K562 (cell line): ENCODE measurements around the gene MYLK4. TPM values are rescaled to one million over a fixed set of nuclear protein-coding genes. Genes with fewer than 3 reads are reported as not detected.

Experiments used
- ATAC-seq: fragments of 200-7000 bp; cut with Tn5 transposase; 3 replicates; pipeline ENCODE4 v1.9.1; 2020; ENCODE audit warnings: moderate library complexity
- BruUV-seq: library from RNA; stranded (reverse); fragments of 400-500 nt; replicated peaks from 2 replicates; lab custom pipeline; 2021; lab: Mats Ljungman, UMichigan
- CTCF ChIA-PET: fragments of 300-600 bp; formaldehyde crosslinking; extraction: SDS; loops from one replicate; lab custom pipeline; 2021; ENCODE audit warnings: low intra/inter-chr PET ratio; lab: Yijun Ruan, JAX
- POLR2A ChIA-PET: fragments of 300-600, 350-650 bp; sonication (Branson Sonifier 250); formaldehyde crosslinking; extraction: SDS; loops from one replicate; lab custom pipeline; 2021; ENCODE audit warnings: antibody characterized with exemption, inconsistent platforms; lab: Yijun Ruan, JAX
- DNase-seq, 4 experiments: peaks; one replicate each; pipeline versions ENCODE4 v3.0.0 to v3.0.0-alpha.2; 2011 to 2018; ENCODE audit warnings: low spot score in 3 of 4, mixed read lengths in 3 of 4; ENCODE audit errors: extremely low read depth in 1 of 4
- FAIRE-seq: peaks from 2 replicates; lab custom pipeline; 2011; peaks lifted over from hg19 to GRCh38; lab: Jason Lieb, UNC
- H2AFZ ChIP-seq: 2 replicates; pipeline ENCODE4 v1.6.0; 2011; ENCODE audit warnings: low read depth, low read length, control low read depth, inconsistent platforms
- H3K27ac ChIP-seq: fragments of 200-600 bp; 3 replicates; pipeline ENCODE4 v1.8.0; 2011; ENCODE audit warnings: low read depth, mild to moderate bottlenecking, control low read depth, inconsistent platforms, low read length, moderate library complexity, mixed read lengths; ENCODE audit errors: extremely low read depth
- H3K27me3 ChIP-seq, 2 experiments: fragments of 300-600 bp in 1 of 2; 2 replicates in 1 of 2; 3 replicates in 1 of 2; pipeline versions ENCODE4 v1.6.0 to v1.8.0; 2011; ENCODE audit warnings: inconsistent platforms in 2 of 2, low read length in 2 of 2, mild to moderate bottlenecking in 1 of 2, mixed read lengths in 1 of 2, moderate library complexity in 1 of 2; ENCODE audit not compliant: control insufficient read depth in 2 of 2, insufficient read depth in 2 of 2
- H3K36me3 ChIP-seq: fragments of 300-600 bp; 3 replicates; pipeline ENCODE4 v1.8.0; 2011; ENCODE audit warnings: mild to moderate bottlenecking, low read length, inconsistent platforms; ENCODE audit not compliant: control insufficient read depth, insufficient read depth
- H3K4me1 ChIP-seq, 2 experiments: fragments of 200-600 bp in 1 of 2; replicated peaks in 1 of 2; 2 replicates in 1 of 2; 3 replicates in 1 of 2; pipeline versions ENCODE4 v1.5.1 to v1.8.0; 2011; ENCODE audit warnings: inconsistent platforms in 2 of 2, low read length in 2 of 2, mild to moderate bottlenecking in 1 of 2, mixed read lengths in 1 of 2, moderate library complexity in 1 of 2; ENCODE audit not compliant: control insufficient read depth in 2 of 2, insufficient read depth in 2 of 2
- H3K4me2 ChIP-seq: 2 replicates; pipeline ENCODE4 v1.6.1; 2011; ENCODE audit warnings: low read length, control low read depth, inconsistent platforms, mixed read lengths; ENCODE audit not compliant: insufficient read depth
- H3K4me3 ChIP-seq: fragments of 200-600 bp; sonication (generic), shearing (Covaris generic); 2 replicates; pipeline ENCODE4 v1.5.1; 2016; ENCODE audit warnings: control low read depth, inconsistent platforms
- H3K79me2 ChIP-seq: fragments of 200-600 bp; 3 replicates; pipeline ENCODE4 v1.8.0; 2011; ENCODE audit warnings: low read length, inconsistent platforms; ENCODE audit not compliant: control insufficient read depth, insufficient read depth
- H3K9ac ChIP-seq, 2 experiments: 2 replicates each; pipeline versions ENCODE4 v1.6.0 to v1.6.1; 2011; ENCODE audit warnings: low read depth in 2 of 2, low read length in 2 of 2, control low read depth in 1 of 2, inconsistent platforms in 1 of 2, mild to moderate bottlenecking in 1 of 2, mixed read lengths in 1 of 2; ENCODE audit not compliant: insufficient read depth in 1 of 2
- H3K9me1 ChIP-seq: one replicate; pipeline ENCODE4 v1.6.0; 2011; ENCODE audit warnings: inconsistent platforms, mild to moderate bottlenecking, low read length, moderate library complexity; ENCODE audit not compliant: control insufficient read depth, insufficient read depth
- H3K9me3 ChIP-seq: replicated peaks from 2 replicates; pipeline ENCODE4 v1.5.1; 2011; ENCODE audit warnings: low read depth, low read length, inconsistent platforms; ENCODE audit not compliant: control insufficient read depth, insufficient read depth
- H4K20me1 ChIP-seq: replicated peaks from 2 replicates; pipeline ENCODE4 v1.6.1; 2011; ENCODE audit warnings: low read length, inconsistent platforms, mixed read lengths; ENCODE audit not compliant: control insufficient read depth, insufficient read depth
- CREB1 ChIP-seq, 2 experiments: sonication (generic) in 1 of 2; formaldehyde crosslinking in 1 of 2; IDR thresholded peaks; 2 replicates each; pipeline versions ENCODE4 v1.6.1 to v1.8.0; 2012 to 2022; ENCODE audit warnings: inconsistent platforms in 1 of 2, mild to moderate bottlenecking in 1 of 2, missing genetic modification reagents in 1 of 2, moderate library complexity in 1 of 2
- CREM ChIP-seq: IDR thresholded peaks from 2 replicates; pipeline ENCODE4 v1.6.1; 2014; ENCODE audit warnings: antibody characterized with exemption, low read depth
- XRCC5 ChIP-seq: fragments of 200-400 bp; formaldehyde crosslinking; IDR thresholded peaks from 2 replicates; pipeline ENCODE4 v1.6.1; 2017; ENCODE audit warnings: low read depth, mild to moderate bottlenecking, low read length
- ZSCAN32 ChIP-seq: fragments of 450-650 bp; formaldehyde crosslinking; IDR thresholded peaks from 2 replicates; pipeline ENCODE4 v1.4.0; 2020; ENCODE audit warnings: mild to moderate bottlenecking, moderate library complexity
- WGBS: fragments of 100-300 bp; shearing (Covaris generic); methylation state at CpG from one replicate; pipeline ENCODE4 v1.1.6; 2016; ENCODE audit warnings: low coverage, mixed read lengths; ENCODE audit not compliant: insufficient coverage; ENCODE audit errors: missing lambda C conversion rate; 5-methylcytosine and 5-hydroxymethylcytosine counted together
- in situ Hi-C: fragments of 300-500 bp; cut with MboI; formaldehyde crosslinking; loops from 4 replicates; pipeline ENCODE4 v1.15.0; 2018; ENCODE audit warnings: inconsistent platforms, mixed read lengths
- intact Hi-C: fragments of 100-400 bp; cut with micrococcal nuclease; formaldehyde crosslinking; loops from 2 replicates; pipeline ENCODE4 v1.14.2; 2022
- polyA plus RNA-seq, 8 experiments: library from polyadenylated mRNA; depleted of rRNA in 4 of 8; stranded (reverse) in 5 of 8; unstranded in 3 of 8; fragments of >200 nt; fragmentation: Nextera tagmentation in 2 of 8; fragmentation: Illumina TruSeq in 1 of 8; extraction: Ambion mirVana in 2 of 8; extraction: Trizol in 1 of 8; gene quantifications; 2 replicates each; pipeline versions ENCODE4 v1.2.1 to v1.2.3, GENCODE V29; 2011 to 2014; ENCODE audit warnings: inconsistent platforms in 1 of 8, missing spikeins in 1 of 8
- total RNA-seq, 7 experiments: library from RNA; depleted of rRNA in 6 of 7; stranded (reverse); fragments of >200 nt in 6 of 7; fragmentation: Illumina TruSeq in 2 of 7; extraction: Trizol in 2 of 7; gene quantifications; 2 replicates each; pipeline versions ENCODE4 v1.2.1 to v1.2.3, GENCODE V29; 2011 to 2021; ENCODE audit warnings: low replicate concordance in 1 of 7

Gene MYLK4
- total and polyA plus RNA-seq, 9 of the 15 experiments (the other 6 are each of a cell fraction or from before 2014, with no cell fraction given), result 0.01 to 0.15 (median 0.06) TPM

DNA sequence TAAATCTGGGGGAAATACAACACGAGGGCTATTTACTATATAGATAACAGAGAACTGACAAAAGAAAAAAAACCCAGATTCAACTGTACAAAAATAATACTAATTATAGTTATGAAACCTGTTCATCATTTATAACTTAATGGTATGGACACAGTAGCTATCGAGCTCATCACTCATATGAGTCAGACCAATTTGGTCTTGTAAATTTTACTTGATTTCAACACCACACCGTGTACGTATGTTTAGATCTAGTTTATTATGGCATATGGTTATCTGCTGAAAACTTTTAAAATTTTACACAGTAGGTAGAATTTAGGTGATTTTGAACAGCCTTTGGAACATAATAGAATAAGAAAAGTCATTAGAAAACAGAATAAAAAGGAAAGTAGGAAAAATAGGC, 5.5 kb downstream of the MYLK4 start:
- Histone ChIP-seq H2AFZ (0 out of 2 replicates have a peak overlapping the region, but pooled peaks have one; percentile 10), H3K36me3 (no peaks in the 10 kb centered on the region), H3K9ac (no peak overlapping the region), H3K4me3 (no peak overlapping the region), H3K4me2 (no peak overlapping the region), H4K20me1 (no peaks in the 10 kb centered on the region), H3K9me3 (no peaks in the 10 kb centered on the region), H3K27me3 (no peaks in the 10 kb centered on the region), H3K4me1 (peaks cover 5 to 7% of the 10 kb centered on the region in 2 experiments; a peak in 4 of 5 replicates), H3K27ac (no peak overlapping the region), H3K79me2 (no peaks in the 10 kb centered on the region), H3K9me1 (no peaks in the 10 kb centered on the region)
- no TSS peak for BruUV-seq
- DNase-seq (no peak), ATAC-seq (no peak), FAIRE-seq (no peak)
- no peak for TF ChIP-seq XRCC5
- no peak for TF ChIP-seq CREB1 (IDR thresholded peaks at IDR 0.05)
- no peak for TF ChIP-seq CREB1 (CRISPR knock-in tag; IDR thresholded peaks at IDR 0.05)
- TF ChIP-seq CREM, result no peak
- ChIA-PET CTCF (no interaction called here), POLR2A (interaction anchor here (1.5 to 2.7 kb wide), 2 partner anchors 11 to 12 kb away, joined by 4 to 8 read pairs; no protein-coding TSS in a partner anchor)
- in situ Hi-C loops (no loop called here), intact Hi-C loops (no loop called here)
- WGBS, result 40% methylated on average over 4 of the region's 4 CpGs

- Histone ChIP-seq H3K9ac (no peak overlapping the region), H4K20me1 (no peaks in the 10 kb centered on the region), H2AFZ (no peak overlapping the region), H3K9me1 (no peaks in the 10 kb centered on the region), H3K36me3 (no peaks in the 10 kb centered on the region), H3K27ac (no peak overlapping the region), H3K9me3 (no peaks in the 10 kb centered on the region), H3K79me2 (no peaks in the 10 kb centered on the region), H3K27me3 (no peaks in the 10 kb centered on the region), H3K4me3 (no peak overlapping the region), H3K4me1 (peaks cover 5% of the 10 kb centered on the region in 2 experiments; a peak in 3 of 5 replicates), H3K4me2 (no peak overlapping the region)
- POLR2A ChIA-PET, result interaction anchor here (1.5 to 2.7 kb wide), 2 partner anchors 11 kb away, joined by 4 to 8 read pairs; no protein-coding TSS in a partner anchor
- intact Hi-C loops, result loop anchor here (5.0 kb wide), 1 partner anchor 1147 kb away; no protein-coding TSS in a partner anchor
- TF ChIP-seq ZSCAN32 (CRISPR knock-in tag) (no peak), CREB1 (IDR thresholded peaks at IDR 0.05) (no peak), CREB1 (CRISPR knock-in tag; IDR thresholded peaks at IDR 0.05) (0 out of 2 replicates have a peak, but pooled peaks have one; percentile 12)
- WGBS, result 75% methylated on average over 8 of the region's 8 CpGs
- BruUV-seq, result no TSS peak
- in situ Hi-C loops, result no loop called here
- DNase-seq (no peak), ATAC-seq (no peak), FAIRE-seq (no peak)
- CTCF ChIA-PET, result no interaction called here
Measured at GRCh38 chr6:2744778-2745177, 5.9 kb downstream of the MYLK4 start.
